ENCODE results near the gene METTL25B. TPM values are rescaled to one million over a fixed set of nuclear protein-coding genes. Genes with fewer than 3 reads are reported as not detected.

The METTL25B gene
- total and polyA plus RNA-seq, 4 donors: 24.4 to 42.6 (median 31.6) TPM

DNA sequence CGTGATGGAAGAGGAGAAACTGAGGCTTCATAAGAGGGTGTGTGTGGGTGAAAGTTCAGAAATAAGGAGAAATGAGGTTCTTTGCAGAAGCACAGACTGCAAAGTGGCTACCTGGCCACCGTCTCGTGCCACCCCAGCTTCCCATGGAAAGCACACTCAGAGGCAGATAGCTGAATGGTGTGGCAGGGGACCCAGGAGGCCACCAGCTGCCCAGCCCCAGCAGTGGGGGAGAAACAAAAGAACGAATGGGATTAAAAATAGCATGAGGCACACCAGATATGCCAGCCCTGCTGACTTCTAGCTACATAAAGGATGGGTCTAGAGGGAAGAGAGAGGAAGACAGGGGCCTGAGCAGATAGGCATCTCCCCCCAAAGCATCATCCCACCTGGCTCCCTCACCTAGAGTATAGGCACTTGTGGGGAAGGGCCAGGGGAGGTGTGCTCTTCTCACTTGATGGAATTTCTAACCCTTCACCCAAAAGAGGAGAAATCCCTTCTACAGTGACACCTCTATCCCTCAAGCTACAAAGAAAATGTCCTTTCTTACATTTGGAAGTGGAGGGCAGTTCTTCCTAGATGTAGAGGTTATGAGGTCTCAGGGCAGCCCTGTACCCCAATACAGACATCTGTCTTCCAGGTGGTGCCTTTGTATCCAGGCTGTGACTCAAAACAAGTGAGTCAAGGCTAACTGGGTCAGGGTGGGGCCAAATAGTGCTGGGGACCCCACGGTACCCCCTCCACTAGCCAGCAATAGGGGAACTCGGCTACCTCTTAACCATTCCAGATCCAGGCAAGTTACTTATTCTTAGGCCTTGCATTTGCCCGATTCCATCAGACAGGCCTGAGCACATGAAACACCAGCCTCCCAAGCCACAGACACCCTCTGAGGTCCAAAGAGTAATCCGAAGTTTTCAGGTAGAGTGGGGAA lies 19.7 kb downstream of the METTL25B start:
- ATAC-seq (ENCODE audit: insufficient read depth, low FRiP score): no peak
- H3K36me3 ChIP-seq (ENCODE audit: control insufficient read depth in 4 of 4, insufficient read depth in 4 of 4, low read length in 4 of 4): peaks cover 4 to 18% (median 10%) of the 10 kb centered on the region in 4 donors
- TF ChIP-seq, protein P1, sequence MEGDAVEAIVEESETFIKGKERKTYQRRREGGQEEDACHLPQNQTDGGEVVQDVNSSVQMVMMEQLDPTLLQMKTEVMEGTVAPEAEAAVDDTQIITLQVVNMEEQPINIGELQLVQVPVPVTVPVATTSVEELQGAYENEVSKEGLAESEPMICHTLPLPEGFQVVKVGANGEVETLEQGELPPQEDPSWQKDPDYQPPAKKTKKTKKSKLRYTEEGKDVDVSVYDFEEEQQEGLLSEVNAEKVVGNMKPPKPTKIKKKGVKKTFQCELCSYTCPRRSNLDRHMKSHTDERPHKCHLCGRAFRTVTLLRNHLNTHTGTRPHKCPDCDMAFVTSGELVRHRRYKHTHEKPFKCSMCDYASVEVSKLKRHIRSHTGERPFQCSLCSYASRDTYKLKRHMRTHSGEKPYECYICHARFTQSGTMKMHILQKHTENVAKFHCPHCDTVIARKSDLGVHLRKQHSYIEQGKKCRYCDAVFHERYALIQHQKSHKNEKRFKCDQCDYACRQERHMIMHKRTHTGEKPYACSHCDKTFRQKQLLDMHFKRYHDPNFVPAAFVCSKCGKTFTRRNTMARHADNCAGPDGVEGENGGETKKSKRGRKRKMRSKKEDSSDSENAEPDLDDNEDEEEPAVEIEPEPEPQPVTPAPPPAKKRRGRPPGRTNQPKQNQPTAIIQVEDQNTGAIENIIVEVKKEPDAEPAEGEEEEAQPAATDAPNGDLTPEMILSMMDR (IDR thresholded peaks at IDR 0.05; ENCODE audit: control extremely low read depth, extremely low read depth): no peak
- H3K4me1 ChIP-seq (ENCODE audit: control insufficient read depth in 5 of 5, insufficient read depth in 5 of 5, low read length in 5 of 5): peaks cover 9 to 50% (median 22%) of the 10 kb centered on the region in 5 donors
- peak overlapping the region; percentile 92 to 93 for H3K27ac ChIP-seq (ENCODE audit: low read depth in 1 of 2, low read length in 1 of 2)
- whole genome bisulfite sequencing, 2 donors: 8% methylated on average over 8 of the region's 8 CpGs
- H3K4me3 ChIP-seq: peak overlapping the region; percentile 16
- H3K9me3 ChIP-seq (ENCODE audit: control insufficient read depth in 4 of 4, insufficient read depth in 3 of 4, low read length in 3 of 4): no peaks in the 10 kb centered on the region
- no peak for DNase-seq
- H3K9ac ChIP-seq (ENCODE audit: insufficient read depth in 1 of 2, low read length in 2 of 2): peak overlapping the region; percentile 51 to 80
- no peaks in the 10 kb centered on the region for H3K27me3 ChIP-seq (ENCODE audit: control insufficient read depth in 3 of 3, insufficient read depth in 3 of 3, low read length in 2 of 3)

DNA sequence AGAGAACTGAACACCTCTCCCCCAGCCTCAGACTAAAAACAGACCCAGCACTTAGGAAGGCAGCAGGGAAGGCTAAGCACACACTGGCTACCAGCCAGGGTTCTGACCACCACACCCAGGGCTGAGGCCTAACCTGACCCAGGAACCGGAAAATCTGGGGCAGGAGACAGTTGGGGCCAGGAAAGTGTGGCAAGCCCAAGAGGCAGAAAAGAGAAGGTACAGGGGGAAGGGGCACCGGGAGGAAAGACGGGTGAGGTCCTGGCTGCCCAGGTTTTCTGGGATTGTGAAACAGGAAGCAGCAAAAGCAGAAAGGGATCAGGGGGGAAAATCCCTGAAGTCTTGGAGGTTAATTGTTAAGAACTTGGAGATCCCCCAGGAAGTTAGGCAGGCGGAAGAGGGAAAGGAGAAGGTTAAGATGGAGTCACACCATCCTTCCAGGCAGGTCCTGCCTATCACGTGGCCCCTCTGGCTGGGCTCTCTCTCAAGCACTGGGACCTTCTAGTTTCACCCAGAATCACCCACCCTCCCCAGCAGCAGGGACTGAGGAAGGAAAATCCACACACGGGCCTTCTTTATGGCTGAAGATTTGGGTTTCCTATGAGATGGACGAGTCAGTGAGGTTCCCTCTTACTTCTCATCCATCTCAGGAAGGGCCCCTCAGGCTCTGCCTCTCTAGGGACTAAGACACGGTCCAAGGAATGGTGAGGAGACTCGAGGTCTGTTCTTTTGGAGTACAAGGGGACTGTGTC lies 20.6 kb downstream of the METTL25B start:
- TF ChIP-seq, protein P1 (IDR thresholded peaks at IDR 0.05; ENCODE audit: control extremely low read depth, extremely low read depth): no peak
- 3 to 4% methylated on average over 9 of the region's 9 CpGs for WGBS, 2 donors
- ATAC-seq (ENCODE audit: insufficient read depth, low FRiP score) (peak; percentile 3), DNase-seq (peak; percentile 32 to 63 (median 42))
- no peaks in the 10 kb centered on the region for H3K27me3 ChIP-seq (ENCODE audit: control insufficient read depth in 3 of 3, insufficient read depth in 3 of 3, low read length in 2 of 3)
- peak overlapping the region; percentile 51 to 80 for H3K9ac ChIP-seq (ENCODE audit: insufficient read depth in 1 of 2, low read length in 2 of 2)
- no peaks in the 10 kb centered on the region for H3K9me3 ChIP-seq (ENCODE audit: control insufficient read depth in 4 of 4, insufficient read depth in 3 of 4, low read length in 3 of 4)
- peaks cover 0 to 12% (median 8%) of the 10 kb centered on the region in 4 donors for H3K36me3 ChIP-seq (ENCODE audit: control insufficient read depth in 4 of 4, insufficient read depth in 4 of 4, low read length in 4 of 4)
- H3K4me3 ChIP-seq: peak overlapping the region; percentile 16
- H3K4me1 ChIP-seq (ENCODE audit: control insufficient read depth in 5 of 5, insufficient read depth in 5 of 5, low read length in 5 of 5): peaks cover 9 to 52% (median 22%) of the 10 kb centered on the region in 5 donors
- peak overlapping the region; percentile 92 to 93 for H3K27ac ChIP-seq (ENCODE audit: low read depth in 1 of 2, low read length in 1 of 2)

DNA sequence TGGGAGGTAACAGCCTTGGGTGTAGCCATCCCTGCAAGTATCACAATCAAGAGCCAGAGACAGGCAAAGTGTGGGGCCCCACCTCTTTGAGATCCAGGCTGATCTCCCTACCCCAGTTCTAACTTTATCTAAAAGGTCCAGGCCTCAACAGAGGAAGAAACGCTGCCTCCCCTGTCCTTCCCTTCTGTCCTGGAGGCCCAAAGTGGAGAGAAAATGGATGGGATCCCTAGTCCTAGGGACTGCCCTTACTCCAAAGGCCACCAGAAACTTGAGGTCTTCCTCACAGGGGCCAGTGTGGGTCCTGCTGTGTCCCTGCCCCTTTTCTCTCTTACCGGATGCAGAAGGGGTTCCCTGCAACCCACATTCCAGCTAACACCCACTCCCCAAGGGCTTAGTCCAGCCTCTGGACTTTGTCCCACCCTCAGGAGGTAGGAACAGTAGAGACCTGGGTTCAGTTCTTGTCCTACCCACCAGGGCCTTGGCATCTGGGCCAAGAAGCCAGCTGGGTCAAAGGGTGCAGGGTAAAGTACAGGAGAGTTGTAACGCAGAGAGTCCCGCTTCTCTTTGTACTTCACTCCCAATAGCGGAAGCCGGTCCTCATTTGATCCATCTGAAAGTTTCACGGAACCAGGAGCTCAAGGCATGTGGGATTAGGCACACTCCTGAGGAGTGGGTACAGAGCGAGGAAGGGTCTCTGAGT lies 21.3 kb downstream of the METTL25B start:
- Histone ChIP-seq H3K4me1 (ENCODE audit: control insufficient read depth in 5 of 5, insufficient read depth in 5 of 5, low read length in 5 of 5) (peaks cover 9 to 52% (median 22%) of the 10 kb centered on the region in 5 donors), H3K27ac (ENCODE audit: low read depth in 1 of 2, low read length in 1 of 2) (peak overlapping the region; percentile 92 to 93), H3K9ac (ENCODE audit: insufficient read depth in 1 of 2, low read length in 2 of 2) (peak overlapping the region in 1 of 2 donors; percentile 80), H3K4me3 (peak overlapping the region; percentile 83), H3K27me3 (ENCODE audit: control insufficient read depth in 3 of 3, insufficient read depth in 3 of 3, low read length in 2 of 3) (no peaks in the 10 kb centered on the region), H3K36me3 (ENCODE audit: control insufficient read depth in 4 of 4, insufficient read depth in 4 of 4, low read length in 4 of 4) (peaks cover 0 to 12% (median 3%) of the 10 kb centered on the region in 4 donors), H3K9me3 (ENCODE audit: control insufficient read depth in 4 of 4, insufficient read depth in 3 of 4, low read length in 3 of 4) (no peaks in the 10 kb centered on the region)
- 17 to 22% methylated on average over 8 of the region's 8 CpGs for WGBS, 2 donors
- no peak for ATAC-seq (ENCODE audit: insufficient read depth, low FRiP score)
- no peak for DNase-seq
- TF ChIP-seq, protein P1 (IDR thresholded peaks at IDR 0.05; ENCODE audit: control extremely low read depth, extremely low read depth): no peak

All from lung (tissue), 12 donors.